HG02852 (cell line): ENCODE data around the gene SH3RF2.
"Not testable (repeated sequence)": the region's sequence is repeated elsewhere in the genome, so short reads cannot be mapped to it uniquely, and the experiment has no call there.

Experiments
- ATAC-seq: cut with Tn5 transposase; IDR thresholded peaks from one replicate; pipeline ENCODE4 v1.9.1; 2021; ENCODE audit warnings: mild to moderate bottlenecking, moderate library complexity; ENCODE audit not compliant: unreplicated experiment

SH3RF2 gene

DNA sequence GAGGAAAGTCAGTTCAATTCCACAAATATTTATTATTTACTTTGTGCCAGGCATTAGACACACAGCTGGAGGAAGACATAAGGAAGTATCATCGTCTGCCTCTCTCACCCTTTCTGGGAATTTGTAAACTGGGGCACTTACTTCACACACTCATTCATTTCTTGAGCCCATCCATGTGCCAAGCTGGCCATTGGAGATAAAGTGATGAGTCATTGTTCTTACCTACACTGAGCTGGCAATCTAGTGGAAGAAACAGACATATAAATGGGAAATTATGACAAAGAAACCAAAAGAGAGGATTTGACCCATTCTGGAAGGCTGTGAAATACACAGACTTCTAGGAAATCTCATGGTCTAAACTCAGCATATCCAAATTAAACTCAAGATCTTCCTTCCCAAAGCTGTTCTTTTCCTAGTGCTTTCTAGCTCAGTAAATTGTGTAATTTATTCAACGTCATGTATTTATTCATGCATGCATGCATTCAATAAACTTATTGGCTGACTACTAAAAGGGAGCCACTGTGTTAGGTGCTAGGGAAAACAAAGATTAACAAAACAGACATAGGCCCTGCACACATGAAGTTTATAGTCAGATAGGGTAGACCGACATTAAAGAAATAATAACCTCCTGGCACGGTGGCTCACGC lies 65.3 kb downstream of the SH3RF2 start:
- no peak for ATAC-seq

DNA sequence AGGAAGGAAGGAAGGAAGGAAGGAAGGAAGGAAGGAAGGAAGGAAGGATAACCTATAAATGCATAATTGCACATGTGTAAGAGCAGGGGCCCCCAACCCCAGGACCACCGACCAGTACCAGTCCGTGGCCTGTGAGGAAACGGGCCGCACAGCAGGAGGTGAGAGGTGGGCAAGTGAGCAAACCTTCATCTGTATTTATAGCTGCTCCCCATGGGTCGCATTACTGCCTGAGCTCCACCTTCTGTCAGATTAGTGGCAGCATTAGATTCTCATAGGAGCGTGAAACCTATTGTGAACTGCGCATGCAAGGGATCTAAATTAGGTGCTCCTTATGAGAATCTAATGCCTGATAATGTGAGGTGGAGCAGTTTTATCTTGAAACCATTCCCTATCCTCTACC lies 66.1 kb downstream of the SH3RF2 start:
- ATAC-seq = no peak

- ATAC-seq = no peak
These were observed 67.5 kb downstream of the SH3RF2 start for GRCh38 chr5:146003852-146004251.

DNA sequence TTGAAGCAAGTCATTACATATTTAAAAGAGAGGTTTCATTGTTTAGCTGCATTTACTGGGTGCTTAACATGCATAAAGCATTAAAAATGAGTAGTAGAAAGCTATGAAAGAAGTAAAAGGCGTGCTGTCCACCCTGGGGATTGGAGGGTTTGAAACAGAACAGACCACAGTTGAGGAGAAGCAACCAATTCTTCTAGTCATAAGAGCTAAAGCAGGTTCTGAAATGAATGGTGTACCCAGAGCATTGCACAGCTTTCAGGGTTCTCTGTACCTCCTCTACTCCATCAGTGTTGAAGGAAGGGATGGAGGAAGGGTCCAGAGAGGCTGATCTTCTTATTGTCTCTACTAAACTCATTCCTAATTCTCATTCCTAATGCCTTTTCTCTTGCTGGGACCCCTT lies 68.9 kb downstream of the SH3RF2 start:
- ATAC-seq = no peak

GRCh38 chr5:146005723-146006122 lies 69.3 kb downstream of the SH3RF2 start:
- ATAC-seq = no peak

DNA sequence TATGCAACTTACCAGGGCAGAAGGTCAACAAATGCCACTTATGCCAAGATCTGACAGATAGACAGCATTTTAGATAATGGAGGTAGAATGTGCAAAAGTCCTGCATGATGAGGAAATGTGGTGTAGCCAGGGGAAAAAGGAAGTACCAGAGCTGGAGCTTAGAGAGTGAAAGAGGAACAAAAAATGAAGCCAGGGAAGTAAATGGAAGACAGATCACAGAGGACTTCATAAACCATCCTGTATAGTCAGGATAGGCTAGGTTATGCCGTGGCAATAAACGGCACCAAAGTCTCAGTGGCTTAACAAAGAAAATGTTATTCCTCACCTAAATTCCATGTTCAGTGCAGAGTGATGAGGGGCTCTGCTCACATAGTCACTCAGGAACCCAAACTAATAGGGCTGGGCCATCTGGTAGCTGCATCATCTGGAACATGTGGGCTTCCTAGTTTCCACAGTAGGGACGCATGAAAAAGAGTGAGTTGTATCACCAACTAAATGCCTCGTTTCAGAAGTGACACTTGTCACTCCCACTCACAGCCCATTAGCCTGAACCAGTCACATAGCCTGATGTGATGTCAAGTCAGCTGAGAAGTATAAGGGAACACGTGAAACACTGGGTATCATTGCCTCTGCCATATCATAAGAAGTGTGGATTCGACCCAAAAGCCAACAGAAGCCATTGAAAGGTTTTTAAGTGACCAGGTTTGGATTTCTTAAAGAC lies 70.3 kb downstream of the SH3RF2 start:
- ATAC-seq = no peak

- no peak for ATAC-seq
These were observed 70.9 kb downstream of the SH3RF2 start for GRCh38 chr5:146007270-146007669.

DNA sequence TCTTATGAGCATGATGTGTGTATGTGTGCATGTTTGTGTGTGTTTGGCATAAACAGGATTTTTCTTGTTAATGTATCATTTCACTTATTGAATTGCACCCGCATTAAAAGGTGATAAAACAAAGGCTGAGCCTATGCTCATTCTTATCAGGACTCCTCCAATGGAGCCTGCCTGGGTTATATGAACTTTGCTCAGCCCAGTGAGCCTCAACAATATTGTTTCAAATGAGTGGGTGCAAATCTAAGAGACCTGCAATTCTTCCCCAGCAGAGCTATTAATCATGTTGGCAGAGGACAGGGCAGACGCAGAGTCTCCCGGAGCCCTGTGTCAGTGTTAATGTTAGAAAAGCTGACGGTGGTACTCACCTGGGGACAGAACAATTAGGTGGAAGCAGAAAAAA lies 71.6 kb downstream of the SH3RF2 start:
- no peak for ATAC-seq

GRCh38 chr5:146009020-146009419 lies 72.6 kb downstream of the SH3RF2 start:
- no peak for ATAC-seq

DNA sequence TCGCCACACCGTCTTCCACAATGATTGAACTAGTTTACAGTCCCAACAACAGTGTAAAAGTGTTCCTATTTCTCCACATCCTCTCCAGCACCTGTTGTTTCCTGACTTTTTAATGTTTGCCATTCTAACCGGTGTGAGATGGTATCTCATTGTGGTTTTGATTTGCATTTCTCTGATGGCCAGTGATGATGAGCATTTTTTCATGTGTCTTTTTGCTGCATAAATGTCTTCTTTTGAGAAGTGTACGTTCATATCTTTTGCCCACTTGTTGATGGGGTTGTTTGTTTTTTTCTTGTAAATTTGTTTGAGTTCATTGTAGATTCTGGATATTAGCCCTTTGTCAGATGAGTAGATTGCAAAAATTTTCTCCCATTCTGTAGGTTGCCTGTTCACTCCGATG lies 74.1 kb downstream of the SH3RF2 start:
- ATAC-seq = not testable (repeated sequence)

DNA sequence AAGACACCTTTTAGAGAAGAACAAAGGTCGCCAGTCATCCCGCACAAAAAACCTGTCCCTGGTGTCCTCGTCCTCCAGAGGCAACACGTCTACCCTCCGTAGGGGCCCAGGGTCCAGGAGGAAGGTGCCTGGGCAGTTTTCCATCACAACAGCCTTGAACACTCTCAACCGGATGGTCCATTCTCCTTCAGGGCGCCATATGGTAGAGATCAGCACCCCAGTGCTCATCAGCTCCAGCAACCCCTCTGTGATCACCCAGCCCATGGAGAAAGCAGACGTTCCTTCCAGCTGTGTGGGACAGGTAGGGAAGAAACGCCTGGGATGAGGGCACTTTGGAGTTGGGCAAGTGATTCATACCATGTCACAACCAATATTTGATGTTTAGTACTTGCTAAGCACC lies 77.4 kb downstream of the SH3RF2 start:
- no peak for ATAC-seq

- no peak for ATAC-seq
These were observed 78.6 kb downstream of the SH3RF2 start for GRCh38 chr5:146015001-146015400.

DNA sequence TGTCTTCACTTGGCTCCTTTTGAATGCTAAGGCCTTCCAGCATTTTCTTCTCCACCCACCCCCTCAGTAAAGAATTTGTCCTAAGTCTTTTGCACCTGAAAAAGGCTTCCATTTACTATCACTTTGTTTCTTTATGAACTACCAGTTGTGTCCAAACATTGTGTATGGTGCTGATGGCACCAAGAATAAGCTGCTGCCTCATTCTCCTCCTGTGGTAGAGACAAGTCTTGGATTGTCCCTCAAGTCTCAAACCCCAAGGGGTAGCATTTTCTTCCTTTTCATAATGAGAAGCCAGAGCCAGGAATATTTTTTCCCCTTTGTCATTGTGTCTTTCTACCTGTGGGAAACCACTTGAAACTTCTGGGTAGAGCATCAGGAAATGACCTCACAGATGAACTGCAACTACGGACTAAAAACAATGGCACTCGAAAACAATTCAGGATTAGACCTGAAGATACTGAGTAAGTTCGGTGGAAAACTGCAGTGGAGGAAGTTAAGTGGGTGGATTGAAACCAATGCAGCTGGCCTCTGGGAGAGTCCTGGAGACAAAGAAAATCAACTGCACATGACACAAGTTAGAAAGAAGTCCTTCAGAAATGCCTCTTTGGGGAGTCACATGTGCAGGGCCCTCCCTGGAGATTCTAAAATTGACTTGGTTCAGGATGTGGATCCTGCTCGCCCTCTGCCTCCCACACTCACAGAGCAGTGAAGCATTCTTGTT lies 80.5 kb downstream of the SH3RF2 start:
- ATAC-seq = no peak

- no peak for ATAC-seq
These were observed 82.4 kb downstream of the SH3RF2 start for GRCh38 chr5:146018514-146019375.

DNA sequence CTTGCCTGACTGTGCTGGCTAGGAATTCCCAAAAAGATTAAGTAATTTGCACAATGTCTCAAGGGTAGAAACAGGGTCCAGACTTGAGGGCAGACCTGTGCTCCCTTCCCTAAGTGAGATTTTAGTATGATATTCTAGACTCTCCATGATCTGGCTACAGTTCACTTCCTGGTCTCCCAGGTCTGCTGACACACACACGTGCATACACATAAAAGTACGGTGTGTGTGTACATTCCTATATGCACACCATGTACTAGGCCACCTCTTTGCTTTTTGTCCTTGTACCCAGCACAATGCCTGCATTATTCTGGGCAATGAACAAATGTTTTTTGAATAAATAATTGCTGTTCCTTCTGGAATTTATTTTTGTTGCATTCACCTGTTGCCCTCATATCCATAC lies 83.7 kb downstream of the SH3RF2 start:
- ATAC-seq = no peak

GRCh38 chr5:146024034-146024433 lies 87.7 kb downstream of the SH3RF2 start:
- ATAC-seq = no peak

- no peak for ATAC-seq
These were observed 88.8 kb downstream of the SH3RF2 start for GRCh38 chr5:146025114-146025680.

DNA sequence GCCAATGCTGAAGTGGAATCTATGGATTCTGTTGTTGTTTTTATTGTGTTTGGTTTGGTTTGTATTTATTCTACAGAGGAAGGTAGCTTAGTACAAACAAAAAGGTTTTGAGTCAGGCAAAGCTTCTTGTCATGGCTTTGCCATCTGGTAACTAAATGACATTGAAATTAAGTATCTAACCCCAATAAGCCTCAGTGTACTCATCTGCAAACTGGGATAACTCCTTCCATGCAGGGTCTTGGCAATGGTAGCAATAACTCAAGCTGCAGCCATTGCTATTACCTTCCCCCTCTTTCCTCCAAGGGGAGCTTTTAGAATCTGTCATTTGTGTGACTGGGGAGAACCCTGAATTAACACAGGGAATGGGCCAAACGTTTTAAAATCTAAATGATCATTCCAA lies 89.3 kb downstream of the SH3RF2 start:
- no peak for ATAC-seq

GRCh38 chr5:146026307-146027010 lies 90.1 kb downstream of the SH3RF2 start:
- ATAC-seq = no peak

GRCh38 chr5:146027751-146028150 lies 91.4 kb downstream of the SH3RF2 start:
- no peak for ATAC-seq
